Heart left ventricle (tissue), 16 donors: ENCODE results near the gene ABCC4. TPM values are rescaled to one million over a fixed set of nuclear protein-coding genes. Genes with fewer than 3 reads are reported as not detected.

Experiments used
- ATAC-seq, 4 donors: fragments of 200-7000 bp; cut with Tn5 transposase; one replicate each; pipeline ENCODE4 v1.9.1; 2020 to 2022; ENCODE audit warnings: moderate library complexity in 4 of 4, mild to moderate bottlenecking in 3 of 4, moderate number of reproducible peaks in 1 of 4
- DNase-seq, 5 donors: peaks; one replicate each; pipeline ENCODE4 v3.0.0-alpha.2; 2020
- H3K27ac ChIP-seq, 12 donors: fragments of 200-600 bp; sonication (generic) in 4 of 12; one replicate each; pipeline versions ENCODE4 v1.5.0 to v1.8.0; 2016 to 2022; ENCODE audit warnings: mild to moderate bottlenecking in 2 of 12
- H3K27me3 ChIP-seq, 9 donors: fragments of 200-600 bp; sonication (generic) in 2 of 9; one replicate each; pipeline versions ENCODE4 v1.5.1 to v1.8.0; 2016 to 2022; ENCODE audit warnings: mild to moderate bottlenecking in 3 of 9
- H3K36me3 ChIP-seq, 9 donors: fragments of 200-600 bp; sonication (generic) in 2 of 9; one replicate each; pipeline versions ENCODE4 v1.5.0 to v1.8.0; 2018 to 2022; ENCODE audit warnings: mild to moderate bottlenecking in 2 of 9
- H3K4me1 ChIP-seq, 12 donors: fragments of 200-600 bp; sonication (generic) in 4 of 12; one replicate each; pipeline versions ENCODE4 v1.5.0 to v1.8.0; 2016 to 2022; ENCODE audit warnings: mild to moderate bottlenecking in 3 of 12
- H3K4me3 ChIP-seq, 12 donors: fragments of 200-600 bp; sonication (generic) in 4 of 12; one replicate each; pipeline versions ENCODE4 v1.5.0 to v1.8.0; 2017 to 2022; ENCODE audit warnings: mild to moderate bottlenecking in 9 of 12, moderate library complexity in 4 of 12
- H3K9me3 ChIP-seq, 12 donors: fragments of 200-600 bp; sonication (generic) in 4 of 12; one replicate each; pipeline versions ENCODE4 v1.5.0 to v1.8.0; 2016 to 2022; ENCODE audit warnings: mild to moderate bottlenecking in 1 of 12
- POLR2A ChIP-seq, 2 donors: fragments of 450-650 bp; IDR thresholded peaks; one replicate each; pipeline ENCODE4 v1.6.1; 2017; ENCODE audit warnings: antibody characterized with exemption in 2 of 2, mild to moderate bottlenecking in 2 of 2, moderate library complexity in 2 of 2
- WGBS, 4 donors: extraction: QIAGEN DNeasy Blood & Tissue Kit in 2 of 4; methylation state at CpG; one replicate each; pipeline versions ENCODE4 v1.1.5 to v1.1.7; 2013 to 2018; 5-methylcytosine and 5-hydroxymethylcytosine counted together
- intact Hi-C, 10 donors: fragments of 100-400 bp; cut with DNase I; formaldehyde crosslinking; loops; one replicate each; pipeline versions ENCODE4 v1.11.1 to v1.14.2; 2022
- polyA plus RNA-seq, 2 donors: library from polyadenylated mRNA; stranded (reverse); fragments of 200-250 nt; gene quantifications; one replicate each; pipeline ENCODE4 v1.2.3, GENCODE V29; 2013
- total RNA-seq, 9 donors: library from RNA; depleted of rRNA in 2 of 9; stranded (reverse); fragments of >200 nt in 2 of 9; fragmentation: NEBNext Ultra II Directional in 3 of 9; extraction: Animal tissue kit (Norgen Biotek cat#: 25700) in 3 of 9; gene quantifications; one replicate each; pipeline versions ENCODE4 v1.1.0 to v1.2.4, GENCODE V29; 2016 to 2023
- TF ChIP-seq, protein P1 (sequence below), 12 donors: fragments of 200-600 bp; sonication (generic) in 4 of 12; IDR thresholded peaks; one replicate each; pipeline versions ENCODE4 v1.5.0 to v1.8.0; 2018 to 2022; ENCODE audit warnings: antibody characterized with exemption in 12 of 12, mild to moderate bottlenecking in 5 of 12
- donor health status: ischemic (EF 13 %, LVEDD 7.1; RV severe dilation, severe dysfunction).
- donor health status: healthy with polysubstance abuse.
- donor health status: DM: no; HTN: yes; CAD: no.
- donor health status: DM: no; HTN: no; CAD: no.
- donor health status: ischemic (EF 25% LVEDD 6.9; RV normal size, moderate dysfunction).
- donor health status: ischemic (EF 25% LVEDD 5.7; RV mildly dilated, moderate dysfunction).
- donor health status: healthy.
- donor health status: DM: yes; HTN: yes; CAD: no.
- donor health status: ischemic (EF 35%, LVEDD 5.7; RV mildly dilated, moderate dysfunction).
- donor health status: nonischemic (EF 11% LVEDD 7.7; RV severe dilation, severe dysfunction).
- donor health status: DM: yes; HTN: yes; CAD: no.
- donor health status: PGD.
- donor health status: ischemic (EF 29% LVEDD 5.4; RV normal size, mild dysfunction).
- donor health status: nonischemic (EF 23%, LVEDD 6.1; RV moderate dilation, normal function).

ABCC4 gene
- total and polyA plus RNA-seq, 11 donors: 0.69 to 9.0 (median 5.3) TPM

DNA sequence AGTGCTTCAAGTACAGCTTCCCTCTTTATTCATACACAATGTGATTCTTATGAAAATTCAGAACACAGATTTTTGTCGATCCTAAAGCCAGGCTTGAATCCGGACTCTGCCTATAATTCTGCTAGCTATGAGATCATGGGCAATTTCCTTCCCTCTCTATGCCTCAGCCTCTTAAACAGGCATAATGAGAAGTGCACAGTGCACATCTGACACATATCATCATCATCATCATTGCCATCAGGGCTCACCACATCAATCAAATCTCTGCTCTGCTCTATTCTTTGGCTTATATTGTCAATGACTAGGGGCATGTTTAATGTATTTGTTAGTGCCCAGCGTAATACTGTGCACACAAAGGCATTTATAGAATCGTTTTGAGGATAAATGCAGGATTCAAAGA, 269.1 kb downstream of the ABCC4 start:
- Histone ChIP-seq H3K36me3 (peaks cover 0 to 10% (median 0%) of the 10 kb centered on the region in 9 donors), H3K9me3 (peaks cover 0 to 9% (median 0%) of the 10 kb centered on the region in 12 donors), H3K27ac (no peak overlapping the region), H3K27me3 (no peaks in the 10 kb centered on the region), H3K4me1 (no peaks in the 10 kb centered on the region), H3K4me3 (no peak overlapping the region)
- intact Hi-C loops: no loop called here
- 90 to 93% (median 92%) methylated on average over 4 of the region's 4 CpGs for WGBS, 4 donors
- TF ChIP-seq, protein P1, sequence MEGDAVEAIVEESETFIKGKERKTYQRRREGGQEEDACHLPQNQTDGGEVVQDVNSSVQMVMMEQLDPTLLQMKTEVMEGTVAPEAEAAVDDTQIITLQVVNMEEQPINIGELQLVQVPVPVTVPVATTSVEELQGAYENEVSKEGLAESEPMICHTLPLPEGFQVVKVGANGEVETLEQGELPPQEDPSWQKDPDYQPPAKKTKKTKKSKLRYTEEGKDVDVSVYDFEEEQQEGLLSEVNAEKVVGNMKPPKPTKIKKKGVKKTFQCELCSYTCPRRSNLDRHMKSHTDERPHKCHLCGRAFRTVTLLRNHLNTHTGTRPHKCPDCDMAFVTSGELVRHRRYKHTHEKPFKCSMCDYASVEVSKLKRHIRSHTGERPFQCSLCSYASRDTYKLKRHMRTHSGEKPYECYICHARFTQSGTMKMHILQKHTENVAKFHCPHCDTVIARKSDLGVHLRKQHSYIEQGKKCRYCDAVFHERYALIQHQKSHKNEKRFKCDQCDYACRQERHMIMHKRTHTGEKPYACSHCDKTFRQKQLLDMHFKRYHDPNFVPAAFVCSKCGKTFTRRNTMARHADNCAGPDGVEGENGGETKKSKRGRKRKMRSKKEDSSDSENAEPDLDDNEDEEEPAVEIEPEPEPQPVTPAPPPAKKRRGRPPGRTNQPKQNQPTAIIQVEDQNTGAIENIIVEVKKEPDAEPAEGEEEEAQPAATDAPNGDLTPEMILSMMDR (IDR thresholded peaks at IDR 0.05): no peak
- TF ChIP-seq POLR2A (IDR thresholded peaks at IDR 0.05): no peak
- no peak for ATAC-seq
- no peak for DNase-seq

DNA sequence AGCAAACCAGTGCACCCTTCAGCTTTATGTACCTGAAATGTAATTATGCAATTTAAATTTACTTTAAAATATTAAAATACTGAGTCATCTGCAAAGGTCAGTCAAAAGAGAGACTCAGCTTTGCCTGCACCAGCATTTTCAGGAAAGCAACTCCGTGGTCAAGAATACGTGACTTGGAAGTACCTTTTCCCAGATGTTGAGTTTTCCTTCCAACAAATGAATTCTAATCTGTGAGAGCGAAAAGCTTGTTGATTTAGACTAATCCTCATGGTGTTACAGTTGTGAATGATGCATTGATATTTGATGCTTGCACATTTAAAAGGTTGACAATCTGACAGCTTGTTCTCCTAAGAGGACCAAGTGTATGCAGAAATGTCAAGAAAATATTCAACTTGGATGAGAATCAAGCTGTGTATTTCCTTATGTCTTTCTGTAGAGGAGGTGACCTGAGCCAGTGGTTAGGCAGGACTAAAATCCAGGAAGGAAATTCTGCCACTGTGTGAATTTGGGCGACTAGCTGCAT, 270.4 kb downstream of the ABCC4 start:
- Histone ChIP-seq H3K27me3 (no peaks in the 10 kb centered on the region), H3K4me1 (no peaks in the 10 kb centered on the region), H3K27ac (no peak overlapping the region), H3K36me3 (peaks cover 0 to 10% (median 0%) of the 10 kb centered on the region in 9 donors), H3K4me3 (no peak overlapping the region), H3K9me3 (peaks cover 0 to 9% (median 0%) of the 10 kb centered on the region in 12 donors)
- intact Hi-C loops: no loop called here
- ATAC-seq (no peak), DNase-seq (no peak)
- TF ChIP-seq POLR2A (IDR thresholded peaks at IDR 0.05): no peak
- TF ChIP-seq, protein P1 (IDR thresholded peaks at IDR 0.05): no peak
- WGBS, 4 donors: 77 to 82% (median 79%) methylated on average over 4 of the region's 4 CpGs

DNA sequence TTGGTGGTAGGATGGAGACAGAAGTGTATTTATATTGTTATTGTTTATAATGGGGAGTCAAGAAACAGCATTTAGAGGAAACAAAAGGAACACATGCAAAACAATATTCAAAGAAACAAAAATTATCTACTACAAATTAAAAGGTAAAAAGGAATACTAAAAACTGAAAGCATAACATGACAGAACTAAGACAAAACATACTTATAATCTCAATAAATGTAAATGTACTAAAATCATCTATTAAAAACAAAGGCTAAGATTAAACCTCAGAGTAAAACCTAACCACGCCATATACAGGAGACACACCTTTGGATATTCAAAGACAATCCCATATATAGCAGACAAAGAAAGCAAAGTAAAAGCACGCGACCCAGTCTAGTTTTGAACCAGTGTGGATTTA, 273.6 kb downstream of the ABCC4 start:
- ATAC-seq: no peak
- peaks cover 0 to 3% (median 0%) of the 10 kb centered on the region in 9 donors for H3K36me3 ChIP-seq
- no peak overlapping the region for H3K27ac ChIP-seq
- TF ChIP-seq, protein P1 (IDR thresholded peaks at IDR 0.05): no peak
- TF ChIP-seq POLR2A (IDR thresholded peaks at IDR 0.05): no peak
- DNase-seq: no peak
- WGBS, 4 donors: 94 to 97% (median 96%) methylated on average over 3 of the region's 3 CpGs
- peaks cover 0 to 9% (median 0%) of the 10 kb centered on the region in 12 donors for H3K9me3 ChIP-seq
- intact Hi-C loops: no loop called here
- no peaks in the 10 kb centered on the region for H3K4me1 ChIP-seq
- H3K4me3 ChIP-seq: no peak overlapping the region
- H3K27me3 ChIP-seq: no peaks in the 10 kb centered on the region

DNA sequence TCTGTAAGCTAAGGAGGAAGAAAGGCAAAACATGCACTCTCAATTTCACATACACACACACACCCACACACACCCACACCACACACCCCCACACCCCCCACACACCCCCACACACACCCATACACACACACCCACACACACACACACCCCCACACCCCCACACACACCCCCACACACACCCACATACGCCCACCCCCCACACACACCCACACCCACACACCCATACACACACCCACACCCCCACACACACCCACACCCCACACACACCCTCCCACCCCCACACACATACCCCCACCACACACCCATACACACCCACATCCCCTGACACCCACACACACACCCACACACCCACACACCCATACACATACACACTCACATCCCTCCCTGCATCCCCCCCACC, 276.1 kb downstream of the ABCC4 start:
- 88 to 100% (median 100%) methylated on average over 1 of the region's 1 CpG; no CpG with 5 or more reads in 1 of the 4 donors for WGBS, 4 donors
- no peak overlapping the region for H3K27ac ChIP-seq
- no peaks in the 10 kb centered on the region for H3K4me1 ChIP-seq
- DNase-seq (no peak), ATAC-seq (no peak)
- TF ChIP-seq, protein P1 (IDR thresholded peaks at IDR 0.05): no peak
- no peak for TF ChIP-seq POLR2A (IDR thresholded peaks at IDR 0.05)
- no peaks in the 10 kb centered on the region for H3K27me3 ChIP-seq
- H3K4me3 ChIP-seq: no peak overlapping the region
- H3K36me3 ChIP-seq: peaks cover 0 to 3% (median 0%) of the 10 kb centered on the region in 9 donors
- intact Hi-C loops: no loop called here
- peaks cover 0 to 9% (median 0%) of the 10 kb centered on the region in 12 donors for H3K9me3 ChIP-seq
